Measurements from ENCODE around the gene ZNF655. TPM values are rescaled to one million over a fixed set of nuclear protein-coding genes. Genes with fewer than 3 reads are reported as not detected.

The ZNF655 gene
- total and polyA plus RNA-seq, 2 of the 4 experiments (the other 2 are of a cell fraction) = 49.6 to 54.7 TPM

DNA sequence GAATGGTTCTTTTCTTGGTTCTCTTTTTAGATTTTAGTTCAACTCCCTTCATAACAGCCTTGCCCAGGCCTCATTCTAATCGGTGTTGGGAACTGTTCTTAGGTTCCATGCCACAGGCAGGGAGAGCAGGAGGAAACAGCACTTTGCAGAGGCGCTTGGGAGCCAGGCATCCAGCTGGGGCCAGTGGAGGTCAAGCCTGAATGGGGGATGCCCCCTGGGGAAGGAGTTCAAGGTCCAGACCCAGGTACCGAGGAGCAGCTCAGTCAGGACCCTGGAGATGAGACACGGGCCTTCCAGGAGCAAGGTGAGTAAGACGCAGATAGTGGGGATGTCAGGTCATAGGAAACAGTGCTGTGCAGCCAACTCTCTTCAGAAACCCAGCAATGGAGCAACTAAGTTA lies 62.8 kb downstream of the ZNF655 start:
- BruUV-seq (replicated peaks) = no TSS peak
- Histone ChIP-seq H4K20me1 (ENCODE audit: insufficient read depth, low read length) (no peaks in the 10 kb centered on the region), H4K8ac (ENCODE audit: low read depth in 2 of 2, low read length in 2 of 2) (no peak overlapping the region), H3K4me3 (ENCODE audit: insufficient read depth, low read depth, low read length) (no peak overlapping the region), H3K9ac (ENCODE audit: low read depth, low read length) (no peak overlapping the region), H3K79me1 (ENCODE audit: low read depth in 1 of 2, low read length in 2 of 2) (peaks cover 26 to 57% of the 10 kb centered on the region in 2 experiments), H3K18ac (ENCODE audit: low read depth, low read length) (no peak overlapping the region), H3K9me3 (ENCODE audit: control insufficient read depth, insufficient read depth, low read length) (no peaks in the 10 kb centered on the region), H3K27ac (ENCODE audit: insufficient read depth, low read length) (no peak overlapping the region), H2BK5ac (ENCODE audit: low read depth, low read length, poor library complexity, severe bottlenecking) (no peak overlapping the region), H2BK120ac (ENCODE audit: low read depth, low read length) (no peak overlapping the region), H3K4me2 (ENCODE audit: low read depth, low read length) (no peak overlapping the region), H4K91ac (ENCODE audit: insufficient read depth, low read depth, low read length) (no peak overlapping the region), H2AK9ac (replicated peaks; ENCODE audit: low read depth, low read length, poor library complexity) (no peak overlapping the region), H2AK5ac (ENCODE audit: low read depth, low read length) (no peak overlapping the region), H3K36me3 (ENCODE audit: control insufficient read depth, insufficient read depth, low read length) (peaks cover 60% of the 10 kb centered on the region), H2AFZ (replicated peaks; ENCODE audit: low read length, poor library complexity) (no peak overlapping the region), H2BK20ac (ENCODE audit: low read depth, low read length) (no peak overlapping the region), H3K9me1 (ENCODE audit: insufficient read depth, low read length) (peaks cover 3% of the 10 kb centered on the region), H3K4me1 (ENCODE audit: control insufficient read depth, insufficient read depth, low read length) (no peaks in the 10 kb centered on the region), H4K5ac (ENCODE audit: low read depth, low read length) (no peak overlapping the region), H3K4ac (ENCODE audit: low read depth, low read length) (no peak overlapping the region), H3K23ac (ENCODE audit: low read depth, low read length) (no peak overlapping the region), H2BK15ac (ENCODE audit: low read depth, low read length) (no peak overlapping the region), H3K56ac (ENCODE audit: extremely low read depth, insufficient read depth, low read length) (no peak overlapping the region), H3K14ac (replicated peaks; ENCODE audit: low read depth, low read length) (no peak overlapping the region), H3K27me3 (ENCODE audit: control insufficient read depth, insufficient read depth, low read length) (no peaks in the 10 kb centered on the region)
- dilution Hi-C loops (cut with HindIII; ENCODE audit: low sequenced_read_pairs, unreplicated experiment) (no loop called here), intact Hi-C loops (cut with micrococcal nuclease) (no loop called here), in situ Hi-C loops (cut with MboI; ENCODE audit: low sequenced_read_pairs) (no loop called here)
- DNase-seq (no peak), ATAC-seq (ENCODE audit: low read depth) (no peak)
- TF ChIP-seq SMC3 (IDR thresholded peaks at IDR 0.05; ENCODE audit: low read depth, low read length) = no peak
- TF ChIP-seq FOS (IDR thresholded peaks at IDR 0.05; ENCODE audit: low read depth, low read length) = no peak
- no peak for TF ChIP-seq POLR2A (IDR thresholded peaks at IDR 0.05; ENCODE audit: low read depth, low read length)
- no peak for TF ChIP-seq MAFK (IDR thresholded peaks at IDR 0.05; ENCODE audit: low read depth, low read length)
- TF ChIP-seq MXI1 (IDR thresholded peaks at IDR 0.05; ENCODE audit: borderline replicate concordance, low read depth, low read length) = no peak
- no peak for TF ChIP-seq RCOR1 (IDR thresholded peaks at IDR 0.05; ENCODE audit: insufficient replicate concordance, low read length)
- no peak for TF ChIP-seq RAD21 (IDR thresholded peaks at IDR 0.05; ENCODE audit: low read length)
- ChIA-PET POLR2A (ENCODE audit: unreplicated experiment) (no interaction called here), CTCF (no interaction called here)
- WGBS, 2 experiments (ENCODE audit: extremely low coverage in 2 of 2, insufficient read length in 1 of 2) = no CpG with 5 or more reads among the region's 5 CpGs

Data from IMR-90 (cell line).